Esophagus muscularis mucosa (tissue), 3 donors: Measurements from ENCODE around the gene TMEM25.

Source experiments
- CTCF ChIP-seq, 3 experiments: fragments of 200-600 bp in 2 of 3; fragments of 450-650 bp in 1 of 3; sonication (generic) in 2 of 3; IDR thresholded peaks; one replicate each; pipeline ENCODE4 v1.5.1; 2017 to 2019; ENCODE audit warnings: antibody characterized with exemption in 3 of 3, mild to moderate bottlenecking in 2 of 3, moderate library complexity in 1 of 3
- EP300 ChIP-seq: sonication (generic); formaldehyde crosslinking; IDR thresholded peaks from one replicate; pipeline ENCODE4 v1.6.1; 2017; ENCODE audit warnings: antibody characterized with exemption

GRCh38 chr11:118532852-118533768 is 2.1 kb downstream of the TMEM25 start:
- no peak for TF ChIP-seq CTCF (IDR thresholded peaks at IDR 0.05)
- TF ChIP-seq EP300 = no peak
